GM19397 (cell line): ENCODE measurements around the gene CALHM2.

ENCODE experiments used
- ATAC-seq: cut with Tn5 transposase; IDR thresholded peaks from one replicate; pipeline ENCODE4 v1.9.1; 2021; ENCODE audit warnings: mild to moderate bottlenecking, moderate library complexity; ENCODE audit not compliant: unreplicated experiment

Gene CALHM2

DNA sequence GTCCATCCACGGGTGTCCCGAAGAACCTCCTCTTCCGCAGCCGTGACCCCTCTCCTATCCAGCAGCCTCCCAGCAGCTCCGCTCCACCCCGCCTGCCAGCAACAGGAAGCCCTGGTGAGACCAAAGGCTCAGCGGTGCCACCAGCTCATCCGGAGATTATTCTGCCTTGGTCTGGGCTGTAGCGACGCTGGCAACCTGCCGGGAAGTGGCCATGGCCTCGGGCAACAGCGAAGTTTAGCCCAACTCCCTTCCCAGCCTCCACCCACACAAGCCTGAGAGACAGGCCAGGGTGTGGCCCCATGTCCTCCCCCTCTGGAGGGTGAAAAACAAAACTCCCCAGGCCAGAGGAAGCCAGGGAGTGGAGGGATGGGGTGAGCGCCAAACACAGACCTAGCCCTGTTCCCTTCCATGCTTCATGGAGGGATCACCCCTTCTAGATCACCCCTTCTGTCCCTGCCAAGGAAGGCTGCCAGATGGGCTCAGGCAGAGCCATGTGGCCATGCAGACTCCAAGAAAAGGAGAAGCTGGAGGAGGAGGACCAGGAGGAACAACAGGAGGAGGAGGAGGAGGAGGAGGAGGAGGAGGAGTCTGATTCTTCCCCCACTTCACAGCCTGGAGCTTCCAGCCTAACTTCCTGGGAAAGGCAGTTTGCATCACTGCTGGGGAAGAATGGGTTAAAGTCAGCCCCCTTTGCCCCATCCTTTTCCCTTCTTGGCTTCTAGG, 918 bp downstream of the CALHM2 start:
- ATAC-seq, result no peak

DNA sequence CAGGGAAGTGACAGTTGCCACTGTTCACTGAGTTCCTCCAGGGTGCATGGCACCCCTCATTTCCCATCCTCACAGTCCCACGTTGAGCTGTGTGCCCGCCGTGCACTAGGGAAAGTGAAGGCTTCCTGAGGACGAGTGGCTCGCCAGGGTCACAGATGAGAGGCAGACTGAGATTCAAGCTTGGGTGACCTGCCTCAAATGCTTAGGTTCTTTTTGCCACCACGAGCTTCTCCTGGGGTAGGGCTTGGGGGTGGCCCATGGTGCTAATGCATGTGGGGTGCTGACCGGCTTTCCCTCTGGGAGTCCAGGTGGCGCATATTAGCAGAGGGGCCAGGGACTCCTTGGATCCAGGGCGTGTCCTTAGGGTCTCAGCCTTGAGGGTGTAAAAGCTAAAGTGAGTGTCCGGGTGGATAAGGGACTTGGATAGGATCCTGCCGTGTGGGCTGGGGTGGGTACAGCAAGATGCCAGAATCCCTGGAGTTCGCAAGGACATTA, 1.9 kb downstream of the CALHM2 start:
- ATAC-seq, result no peak

- ATAC-seq, result no peak
Measured at GRCh38 chr10:103449208-103450144, 2.7 kb downstream of the CALHM2 start.

- no peak for ATAC-seq
Measured at GRCh38 chr10:103448746-103449145, 3.4 kb downstream of the CALHM2 start.

- no peak for ATAC-seq
Measured at GRCh38 chr10:103447187-103447586, 5.0 kb downstream of the CALHM2 start.

DNA sequence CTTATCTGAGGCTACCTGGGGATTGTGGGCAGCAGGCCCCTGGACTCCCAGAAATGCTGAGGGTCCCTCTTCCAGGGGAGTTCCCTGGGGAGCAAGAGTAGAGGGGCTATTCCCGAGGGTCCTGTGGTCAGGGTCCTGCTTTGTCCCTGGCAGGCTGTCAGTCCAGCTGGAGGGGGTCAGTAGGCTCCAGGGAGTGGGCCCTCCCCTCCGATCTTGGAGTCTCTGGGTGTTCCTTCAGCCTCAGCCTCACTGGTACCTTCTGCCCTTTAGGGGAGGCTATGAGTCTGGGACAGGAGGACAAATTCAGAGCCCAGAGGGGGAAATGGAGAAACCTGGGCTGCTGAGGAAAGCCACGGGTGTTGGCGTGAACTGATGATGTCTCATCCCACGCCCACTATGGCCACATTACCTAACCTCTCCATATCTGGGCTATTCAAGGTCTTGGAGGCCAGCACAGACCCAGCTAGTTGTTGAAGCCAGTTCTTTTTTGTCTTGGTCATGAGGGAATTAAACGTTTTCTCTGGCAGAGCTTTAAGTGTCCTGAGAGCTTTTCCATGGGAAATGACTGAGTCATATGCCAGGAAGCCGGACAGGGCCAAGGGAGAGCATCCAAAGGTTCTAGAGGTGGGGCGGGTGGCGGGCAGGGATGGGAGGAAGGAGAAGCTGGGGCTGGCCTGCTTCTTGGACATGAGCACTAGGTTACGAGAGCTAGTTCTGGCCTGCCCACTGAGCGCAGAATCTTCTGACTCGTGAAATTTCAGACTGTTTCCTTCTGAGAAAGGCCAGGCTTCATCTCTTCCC, 6.2 kb downstream of the CALHM2 start:
- ATAC-seq, result no peak

DNA sequence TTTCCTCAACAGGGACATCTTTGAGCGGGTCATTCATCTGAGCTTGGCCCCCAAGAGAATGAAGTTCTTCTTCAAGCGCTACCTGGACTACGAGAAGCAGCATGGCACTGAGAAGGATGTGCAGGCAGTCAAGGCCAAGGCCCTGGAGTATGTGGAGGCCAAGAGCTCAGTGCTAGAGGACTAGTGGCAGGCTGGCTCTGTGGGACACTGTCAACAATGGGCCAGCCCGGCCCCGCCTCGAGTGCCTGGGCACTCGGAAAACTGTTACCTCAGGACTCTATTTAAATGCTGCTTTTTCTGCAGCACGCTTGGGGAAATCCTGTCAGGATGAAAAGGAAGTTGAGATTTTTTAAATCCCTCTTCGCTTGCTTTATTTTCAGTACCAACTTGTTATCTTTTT, 6.8 kb downstream of the CALHM2 start:
- ATAC-seq, result no peak

GRCh38 chr10:103444478-103444877, 7.7 kb downstream of the CALHM2 start:
- no peak for ATAC-seq

- ATAC-seq, result no peak
Measured at GRCh38 chr10:103443475-103444185, 8.5 kb downstream of the CALHM2 start.

GRCh38 chr10:103442031-103442461, 10.1 kb downstream of the CALHM2 start:
- ATAC-seq, result no peak

DNA sequence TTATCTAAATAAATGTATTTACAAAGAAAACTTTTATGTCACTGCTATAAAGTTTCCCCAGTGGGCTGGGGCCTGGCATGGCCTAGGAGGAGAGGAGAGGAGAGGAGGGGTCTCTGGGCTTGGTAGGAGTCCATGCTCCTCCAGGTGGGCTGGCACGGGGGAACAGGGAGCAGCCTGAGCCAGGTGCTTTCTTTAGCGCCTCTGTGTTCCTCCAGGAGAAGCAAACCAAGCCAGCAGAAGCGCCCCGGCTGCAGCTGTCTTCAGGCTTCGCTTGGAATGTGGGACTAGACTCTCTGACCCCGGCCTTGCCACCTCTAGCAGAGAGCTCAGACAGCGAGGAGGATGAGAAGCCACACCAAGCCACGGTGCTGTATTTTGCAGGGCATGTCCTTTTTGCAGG, 10.6 kb downstream of the CALHM2 start:
- ATAC-seq, result no peak

GRCh38 chr10:103441206-103441605, 11.0 kb downstream of the CALHM2 start:
- ATAC-seq, result no peak

- no peak for ATAC-seq
Measured at GRCh38 chr10:103440416-103440815, 11.8 kb downstream of the CALHM2 start.

DNA sequence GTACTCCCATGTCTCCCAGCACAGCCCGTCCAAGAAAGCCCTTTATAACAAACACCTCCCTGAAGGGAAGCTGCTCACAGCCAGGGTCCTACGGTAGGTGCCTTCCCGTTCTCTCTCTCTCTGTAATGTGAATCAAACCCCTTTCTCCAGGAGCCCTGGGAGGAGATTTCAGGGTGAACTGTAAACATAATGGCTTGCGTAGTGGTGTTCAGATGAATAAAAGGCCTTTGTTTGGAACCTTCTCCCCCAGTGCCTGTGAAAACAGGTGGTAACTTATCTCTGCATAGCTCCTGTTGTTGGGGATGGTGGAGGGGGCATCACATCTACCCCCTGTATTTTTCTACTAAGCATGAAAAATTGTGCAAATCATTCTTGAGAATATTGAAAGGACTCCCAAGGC, 12.4 kb downstream of the CALHM2 start:
- no peak for ATAC-seq

DNA sequence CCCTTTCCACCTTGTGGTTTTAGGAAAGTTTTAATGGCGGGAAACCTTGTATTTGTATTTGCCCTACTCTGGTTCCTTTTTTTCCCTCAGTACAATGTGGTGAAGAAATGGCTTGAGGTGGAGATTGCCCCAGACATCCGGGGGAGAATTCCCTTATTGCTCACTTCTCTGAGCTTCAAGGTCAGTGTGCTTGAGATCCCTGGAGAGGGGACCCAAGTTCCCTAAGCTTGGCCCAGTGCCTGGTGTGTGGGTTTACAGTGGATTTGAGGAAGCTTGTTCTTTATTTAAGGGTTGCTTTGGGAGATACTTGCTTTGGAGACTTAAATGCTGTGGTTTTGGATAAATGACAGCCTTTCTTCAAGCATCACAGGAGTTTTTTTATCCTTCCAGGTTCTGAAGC, 18.3 kb downstream of the CALHM2 start:
- ATAC-seq, result no peak

- ATAC-seq, result no peak
Measured at GRCh38 chr10:103431902-103432301, 20.3 kb downstream of the CALHM2 start.

DNA sequence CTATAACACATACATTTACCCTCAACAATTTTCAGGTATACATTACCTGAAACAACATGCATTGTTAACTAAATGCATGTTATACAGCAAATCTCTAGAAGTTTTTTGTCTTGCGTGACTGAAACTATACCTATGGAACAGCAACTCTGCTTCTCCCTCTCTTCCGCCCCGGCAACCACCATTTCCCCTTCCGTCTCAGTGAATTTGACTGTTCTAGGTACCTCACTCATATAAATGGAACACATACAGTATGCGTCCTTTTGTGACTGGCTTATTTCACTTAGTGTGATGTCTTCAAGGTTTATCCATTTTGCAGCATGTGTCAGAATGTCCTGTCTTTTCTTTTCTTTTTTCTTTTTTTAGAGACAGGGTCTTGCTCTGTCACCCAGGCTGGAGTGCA, 22.5 kb downstream of the CALHM2 start:
- ATAC-seq, result no peak

DNA sequence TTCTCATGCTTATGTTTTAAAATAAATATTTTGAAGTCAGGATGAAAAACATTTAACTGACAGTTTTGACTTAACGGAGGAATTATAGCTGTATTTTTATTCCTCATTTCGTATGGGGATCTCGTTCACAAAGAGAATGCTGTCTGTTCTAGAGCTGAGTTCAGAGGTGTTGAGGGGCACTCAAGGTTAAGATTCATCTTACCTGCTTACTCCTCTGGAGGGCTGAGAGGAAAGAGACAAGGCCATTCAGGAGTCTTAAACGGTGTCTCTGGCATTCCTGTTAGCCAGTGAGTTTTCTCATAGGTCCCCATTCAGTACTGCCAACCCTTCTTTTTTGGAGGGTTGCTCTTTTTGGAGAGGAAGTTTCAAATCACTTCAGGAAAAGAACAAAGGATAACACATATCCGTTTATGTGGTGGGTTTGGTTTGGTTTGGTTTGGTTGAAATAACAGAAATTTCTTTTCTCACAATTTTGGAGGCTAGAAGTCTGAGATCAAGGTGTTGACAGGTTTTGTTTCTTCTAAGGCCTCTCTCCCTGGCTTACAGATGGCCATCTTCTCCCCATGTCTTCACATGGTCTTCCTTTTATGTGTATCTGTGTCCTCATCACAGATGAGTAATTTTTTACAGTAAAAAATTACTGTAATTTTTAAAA, 23.1 kb downstream of the CALHM2 start:
- no peak for ATAC-seq

DNA sequence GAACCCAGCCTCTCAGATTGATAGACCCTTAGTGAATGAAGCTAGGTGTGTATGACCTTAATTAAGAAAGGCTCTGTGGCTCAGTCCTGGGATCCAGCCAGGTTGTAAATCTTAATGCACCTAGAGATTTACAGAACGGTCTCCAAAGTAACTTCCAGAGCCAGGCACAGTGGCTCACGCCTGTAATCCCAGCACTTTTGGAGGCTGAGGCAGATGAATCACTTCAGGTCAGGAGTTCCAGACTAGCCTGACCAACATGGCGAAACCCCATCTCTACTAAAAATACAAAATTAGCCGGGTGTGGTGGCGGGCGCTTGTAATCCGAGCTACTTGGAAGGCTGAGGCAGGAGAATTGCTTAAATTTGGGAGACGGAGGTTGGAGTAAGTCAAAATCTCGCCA, 24.3 kb downstream of the CALHM2 start:
- ATAC-seq, result no peak

GRCh38 chr10:103423748-103424147, 28.4 kb downstream of the CALHM2 start:
- ATAC-seq, result no peak
